T-helper 22 cell (primary cell): Measurements from ENCODE around the gene P3H1.
"Not testable (repeated sequence)": the region's sequence is repeated elsewhere in the genome, so short reads cannot be mapped to it uniquely, and the experiment has no call there.

Source experiments
- DNase-seq: peaks from one replicate; pipeline ENCODE4 v3.0.0-alpha.2; 2020; ENCODE audit warnings: low read depth

Gene P3H1

DNA sequence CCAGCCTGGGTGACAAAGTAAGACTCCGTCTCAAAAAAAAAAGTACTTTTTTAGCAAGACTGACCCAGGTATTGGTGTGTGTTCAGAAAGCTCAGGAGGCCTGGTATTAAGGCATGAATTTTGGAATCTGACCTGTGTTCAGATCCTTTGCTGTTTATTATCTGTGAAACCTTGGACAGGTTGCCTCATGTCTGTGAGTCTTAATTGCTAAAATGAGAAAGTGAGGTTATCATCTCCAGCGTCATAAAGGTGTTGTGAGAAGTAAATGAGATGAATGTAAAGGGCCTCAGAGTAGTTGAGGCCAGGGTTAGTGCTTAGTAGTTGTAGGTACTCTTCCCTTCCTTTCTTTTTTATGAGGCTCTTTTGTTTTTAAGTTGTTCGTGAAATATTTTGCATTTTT lies 3.0 kb upstream of the P3H1 start:
- DNase-seq = no peak

DNA sequence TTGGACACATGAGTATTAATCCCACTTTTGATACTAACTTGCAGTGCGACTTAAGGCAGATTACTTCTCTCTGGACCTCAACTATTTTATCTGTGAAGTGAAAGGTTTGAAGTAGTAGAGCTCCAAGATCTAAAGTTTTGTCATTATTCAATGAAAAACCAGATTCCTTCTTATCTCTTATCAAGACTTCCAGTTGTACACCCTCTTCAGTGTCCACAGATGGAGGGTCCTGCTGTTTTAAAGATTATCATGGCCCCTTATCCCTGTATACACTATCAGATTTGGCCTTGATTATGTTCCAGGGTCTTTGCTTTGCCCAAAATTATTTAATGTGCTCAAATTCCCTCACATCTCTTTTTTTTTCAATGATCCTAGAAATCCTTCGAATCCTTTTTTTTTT lies 1.3 kb upstream of the P3H1 start:
- no peak for DNase-seq

GRCh38 chr1:42767510-42768000 lies 727 bp upstream of the P3H1 start:
- DNase-seq = no peak

GRCh38 chr1:42765832-42766740 lies 742 bp downstream of the P3H1 start:
- DNase-seq = no peak

DNA sequence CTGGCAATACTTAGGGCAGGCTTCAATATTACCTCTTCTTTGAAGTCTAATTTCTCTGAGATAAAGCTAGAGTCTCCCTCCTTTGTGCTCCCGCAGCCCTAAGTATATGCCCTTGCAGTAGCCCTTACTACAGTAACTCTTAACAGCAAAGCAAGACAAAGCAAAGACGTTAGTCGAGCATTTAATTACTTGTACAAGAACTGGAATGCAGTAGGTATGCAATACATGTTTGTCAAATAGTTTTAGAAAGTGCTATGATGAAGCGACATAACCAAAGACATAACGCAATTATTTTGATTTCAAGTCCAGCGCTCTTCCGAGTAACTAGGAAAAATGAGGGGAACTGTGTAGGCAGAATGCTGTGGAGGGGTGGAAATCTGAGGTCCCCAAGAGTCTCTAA lies 1.6 kb downstream of the P3H1 start:
- no peak for DNase-seq

DNA sequence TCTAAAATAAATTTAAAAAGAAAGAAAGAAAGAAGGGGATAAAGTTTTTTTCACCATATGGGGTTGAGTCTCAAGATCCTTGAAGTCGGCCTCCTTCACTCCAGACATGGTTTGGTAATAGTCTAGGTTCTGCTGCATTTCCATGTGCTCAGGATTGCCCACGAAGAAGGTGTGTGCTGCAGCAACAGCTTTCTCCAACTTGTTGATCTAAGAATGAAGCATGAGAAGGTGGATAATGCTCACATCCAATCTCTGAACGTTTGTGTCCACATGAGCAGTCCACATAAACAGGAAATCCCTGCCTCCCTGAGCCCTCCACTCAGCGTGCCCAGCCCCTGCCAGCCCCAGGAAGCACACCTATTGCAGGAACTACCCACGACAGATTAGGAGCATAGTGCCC lies 4.6 kb downstream of the P3H1 start:
- DNase-seq = no peak

DNA sequence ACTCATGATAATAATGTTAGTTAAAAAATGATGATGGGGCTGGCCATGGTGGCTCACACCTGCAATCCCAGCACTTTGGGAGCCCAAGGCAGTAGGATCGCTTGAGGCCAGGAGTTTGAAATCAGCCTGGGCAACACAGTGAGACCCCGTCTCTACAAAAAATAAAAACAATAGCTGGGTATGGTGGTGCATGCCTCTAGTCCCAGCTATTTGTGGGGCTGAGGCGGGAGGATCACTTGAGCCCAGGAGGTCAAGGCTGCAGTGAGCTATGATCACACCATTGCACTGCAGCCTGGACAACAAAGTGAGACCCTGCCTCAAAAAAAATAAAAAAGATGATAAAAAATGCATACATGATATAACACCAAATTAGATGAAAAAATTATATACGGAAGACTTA lies 5.3 kb downstream of the P3H1 start:
- no peak for DNase-seq

- DNase-seq = no peak
Observed at GRCh38 chr1:42759114-42759513, 7.7 kb downstream of the P3H1 start.

- DNase-seq = no peak
Observed at GRCh38 chr1:42758641-42759040, 8.2 kb downstream of the P3H1 start.

- DNase-seq = no peak
Observed at GRCh38 chr1:42757892-42758275, 8.9 kb downstream of the P3H1 start.

- no peak for DNase-seq
Observed at GRCh38 chr1:42756956-42757891, 9.6 kb downstream of the P3H1 start.

DNA sequence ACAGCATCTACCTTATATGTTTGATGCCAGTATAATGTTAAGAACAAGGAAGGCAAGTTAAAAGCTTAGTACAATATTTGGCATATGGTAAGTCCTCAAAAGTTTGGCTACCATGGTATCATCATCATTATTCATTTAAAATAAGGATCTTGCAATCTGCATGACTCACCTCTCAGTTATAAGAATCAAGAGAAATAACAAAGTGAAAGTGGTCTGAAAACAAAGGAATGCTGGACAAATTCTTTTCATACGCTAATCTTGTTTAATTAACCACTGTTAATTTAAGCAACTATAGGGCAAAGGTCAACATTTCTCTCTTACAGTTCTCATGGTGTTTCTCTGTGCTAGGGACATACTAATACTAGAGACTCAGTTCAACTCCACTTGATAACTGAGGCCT lies 13.8 kb downstream of the P3H1 start:
- DNase-seq = no peak

DNA sequence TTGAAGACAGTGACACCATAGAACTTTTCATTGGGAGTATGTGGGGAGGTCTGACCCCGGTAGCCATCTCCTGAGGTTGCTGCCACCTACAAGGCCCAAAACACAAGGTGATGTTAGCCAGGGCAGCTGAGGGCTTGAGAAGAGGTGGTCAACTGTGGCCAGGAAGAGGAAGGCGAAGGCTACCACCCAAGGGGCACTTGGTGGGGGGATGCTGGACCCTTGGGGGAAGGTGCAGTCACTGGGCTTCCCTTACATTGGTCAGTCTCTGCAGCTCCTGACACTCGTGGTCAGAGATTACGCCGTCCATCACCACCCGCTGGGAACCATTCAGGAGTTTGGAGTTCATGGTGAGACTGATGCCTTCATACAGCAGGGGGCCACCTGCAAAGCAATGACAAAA lies 14.5 kb downstream of the P3H1 start:
- DNase-seq = no peak

- DNase-seq = not testable (repeated sequence)
Observed at GRCh38 chr1:42751511-42752070, 15.2 kb downstream of the P3H1 start.

- DNase-seq = no peak
Observed at GRCh38 chr1:42750041-42750440, 16.8 kb downstream of the P3H1 start.

- no peak for DNase-seq
Observed at GRCh38 chr1:42748461-42749410, 18.1 kb downstream of the P3H1 start.

DNA sequence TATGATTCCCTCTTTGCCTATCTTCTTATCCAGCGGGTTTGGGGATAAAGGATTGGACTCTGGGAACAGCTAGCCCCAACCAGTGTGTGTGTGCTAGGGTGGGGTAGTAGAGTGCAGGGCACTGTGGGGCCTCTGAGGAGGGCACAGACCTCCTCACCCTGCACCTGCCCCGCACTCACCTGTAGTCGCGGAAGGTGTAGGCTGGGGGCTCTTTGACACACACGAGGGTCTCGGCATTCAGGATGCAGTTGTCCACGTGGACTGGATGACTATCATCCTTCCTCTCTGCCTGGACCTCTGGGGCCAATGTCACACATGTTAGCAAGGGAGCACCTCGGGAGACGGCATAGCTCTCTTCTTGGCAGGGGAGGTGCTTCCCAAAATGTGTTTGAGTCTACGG lies 18.8 kb downstream of the P3H1 start:
- DNase-seq = no peak

GRCh38 chr1:42747125-42747524 lies 19.7 kb downstream of the P3H1 start:
- DNase-seq = no peak

GRCh38 chr1:42746436-42747105 lies 20.3 kb downstream of the P3H1 start:
- DNase-seq = no peak

- DNase-seq = no peak
Observed at GRCh38 chr1:42745851-42746250, 21.0 kb downstream of the P3H1 start.

- no peak for DNase-seq
Observed at GRCh38 chr1:42744148-42744413, 22.7 kb downstream of the P3H1 start.
